Endodermal cell (in vitro differentiated cells): ENCODE measurements around the gene NBPF6. TPM values are rescaled to one million over a fixed set of nuclear protein-coding genes. Genes with fewer than 3 reads are reported as not detected.
"Not testable (repeated sequence)": the region's sequence is repeated elsewhere in the genome, so short reads cannot be mapped to it uniquely, and the experiment has no call there.

Experiments
- DNase-seq: peaks from one replicate; pipeline ENCODE4 v3.0.0-alpha.2; 2017
- H3K27ac ChIP-seq: 2 replicates; pipeline ENCODE4 v1.5.1; 2013; ENCODE audit warnings: mild to moderate bottlenecking, low read depth, low read length, moderate library complexity
- H3K27me3 ChIP-seq: 2 replicates; pipeline ENCODE4 v1.6.1; 2013; ENCODE audit warnings: mild to moderate bottlenecking, low read length, moderate library complexity; ENCODE audit not compliant: insufficient read depth, control insufficient read depth, poor library complexity, severe bottlenecking
- H3K36me3 ChIP-seq: 2 replicates; pipeline ENCODE4 v1.7.0; 2013; ENCODE audit warnings: mild to moderate bottlenecking, low read length, moderate library complexity; ENCODE audit not compliant: control insufficient read depth, insufficient read depth
- H3K4me1 ChIP-seq: one replicate; pipeline ENCODE4 v1.7.0; 2013; ENCODE audit warnings: low read length; ENCODE audit not compliant: control insufficient read depth, insufficient read depth
- H3K4me3 ChIP-seq: 2 replicates; pipeline ENCODE4 v1.5.1; 2013; ENCODE audit warnings: mild to moderate bottlenecking, low read length, moderate library complexity
- H3K9ac ChIP-seq: 2 replicates; pipeline ENCODE4 v1.6.1; 2013; ENCODE audit warnings: mild to moderate bottlenecking, low read length, moderate library complexity; ENCODE audit not compliant: poor library complexity, severe bottlenecking; ENCODE audit errors: extremely low read depth
- H3K9me3 ChIP-seq: 2 replicates; pipeline ENCODE4 v1.6.1; 2013; ENCODE audit warnings: mild to moderate bottlenecking, low read length, moderate library complexity; ENCODE audit not compliant: control insufficient read depth
- H3K27ac Mint-ChIP-seq: 2 replicates; pipeline ENCODE4 v1.8.0; 2020; ENCODE audit warnings: mixed read lengths
- H3K27me3 Mint-ChIP-seq: 2 replicates; pipeline ENCODE4 v1.8.0; 2021; ENCODE audit warnings: mild to moderate bottlenecking, mixed read lengths; ENCODE audit not compliant: insufficient read depth
- H3K36me3 Mint-ChIP-seq: 2 replicates; pipeline ENCODE4 v1.8.0; 2020; ENCODE audit warnings: low read depth, mixed read lengths
- H3K4me1 Mint-ChIP-seq: 2 replicates; pipeline ENCODE4 v1.8.0; 2020; ENCODE audit warnings: mixed read lengths
- H3K4me3 Mint-ChIP-seq: 2 replicates; pipeline ENCODE4 v1.8.0; 2020; ENCODE audit warnings: mild to moderate bottlenecking, moderate library complexity, mixed read lengths
- H3K9me3 Mint-ChIP-seq: 2 replicates; pipeline ENCODE4 v1.8.0; 2020; ENCODE audit warnings: mild to moderate bottlenecking, mixed read lengths
- WGBS, 2 experiments: methylation state at CpG; one replicate each; pipeline versions ENCODE4 v1.1.5 to v1.1.7; 2013; ENCODE audit warnings: missing lambda C conversion rate in 2 of 2, mixed read lengths in 1 of 2; ENCODE audit not compliant: insufficient coverage in 1 of 2, insufficient read length in 1 of 2; 5-methylcytosine and 5-hydroxymethylcytosine counted together
- total RNA-seq, 2 donors: library from RNA; stranded (reverse); fragmentation: NEBNext Ultra II Directional in 1 of 2; extraction: Animal tissue kit (Norgen Biotek cat#: 25700) in 1 of 2; gene quantifications; 2 replicates in 1 of 2; 3 replicates in 1 of 2; pipeline ENCODE4 v1.2.1, GENCODE V29; 2021
- TF ChIP-seq, protein P1 (sequence below): fragments of 200-600 bp; sonication (generic); conservative IDR thresholded peaks from 2 replicates; pipeline ENCODE4 v1.5.0; 2021; ENCODE audit warnings: antibody characterized with exemption, mild to moderate bottlenecking

Gene NBPF6
- total RNA-seq, 2 donors from 2014 or later = not detected

DNA sequence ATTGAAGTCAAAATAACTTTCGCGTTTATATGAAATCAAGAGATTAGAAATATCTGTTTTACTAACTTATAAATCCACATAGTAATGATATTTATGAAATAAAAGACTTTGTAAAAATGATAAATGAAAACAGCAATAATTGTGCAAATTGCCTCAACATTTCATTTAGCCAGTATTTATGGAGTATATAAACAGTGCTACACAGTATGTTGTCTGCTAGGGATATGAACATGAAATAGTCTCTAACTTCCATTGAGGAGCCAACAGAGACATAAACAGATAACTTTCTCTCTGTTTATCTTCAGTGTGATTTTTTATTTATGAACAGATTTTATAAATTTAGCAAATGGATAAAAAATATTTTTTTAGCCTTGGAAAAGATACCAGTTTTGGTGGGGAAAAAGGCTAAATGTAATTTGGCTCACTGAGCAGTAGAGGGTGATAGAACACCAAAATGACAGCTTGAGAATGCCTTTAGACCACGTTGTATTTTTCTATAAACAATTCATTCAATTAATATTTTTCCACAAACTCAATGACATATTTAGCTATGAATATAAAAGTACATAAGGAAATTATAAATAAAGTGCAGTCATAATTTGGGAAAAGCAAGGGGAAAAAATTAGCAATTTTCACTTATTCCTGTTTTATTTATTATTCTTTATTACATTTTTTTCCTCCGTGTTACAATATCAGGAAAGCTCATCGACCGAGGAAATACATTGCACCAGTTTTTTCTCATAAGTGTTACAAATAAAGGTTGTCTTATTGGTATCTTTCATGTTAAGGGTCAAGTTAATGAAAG, 62.3 kb downstream of the NBPF6 start:
- Histone ChIP-seq H3K4me3 (no peak overlapping the region), H3K27me3 (no peaks in the 10 kb centered on the region), H3K9ac (no peak overlapping the region), H3K36me3 (no peaks in the 10 kb centered on the region), H3K4me1 (no peaks in the 10 kb centered on the region), H3K9me3 (peaks cover 17% of the 10 kb centered on the region), H3K27ac (no peak overlapping the region)
- TF ChIP-seq, protein P1, sequence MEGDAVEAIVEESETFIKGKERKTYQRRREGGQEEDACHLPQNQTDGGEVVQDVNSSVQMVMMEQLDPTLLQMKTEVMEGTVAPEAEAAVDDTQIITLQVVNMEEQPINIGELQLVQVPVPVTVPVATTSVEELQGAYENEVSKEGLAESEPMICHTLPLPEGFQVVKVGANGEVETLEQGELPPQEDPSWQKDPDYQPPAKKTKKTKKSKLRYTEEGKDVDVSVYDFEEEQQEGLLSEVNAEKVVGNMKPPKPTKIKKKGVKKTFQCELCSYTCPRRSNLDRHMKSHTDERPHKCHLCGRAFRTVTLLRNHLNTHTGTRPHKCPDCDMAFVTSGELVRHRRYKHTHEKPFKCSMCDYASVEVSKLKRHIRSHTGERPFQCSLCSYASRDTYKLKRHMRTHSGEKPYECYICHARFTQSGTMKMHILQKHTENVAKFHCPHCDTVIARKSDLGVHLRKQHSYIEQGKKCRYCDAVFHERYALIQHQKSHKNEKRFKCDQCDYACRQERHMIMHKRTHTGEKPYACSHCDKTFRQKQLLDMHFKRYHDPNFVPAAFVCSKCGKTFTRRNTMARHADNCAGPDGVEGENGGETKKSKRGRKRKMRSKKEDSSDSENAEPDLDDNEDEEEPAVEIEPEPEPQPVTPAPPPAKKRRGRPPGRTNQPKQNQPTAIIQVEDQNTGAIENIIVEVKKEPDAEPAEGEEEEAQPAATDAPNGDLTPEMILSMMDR = peak; percentile 89
- H3K9me3 Mint-ChIP-seq = peaks cover 11% of the 10 kb centered on the region
- H3K4me1 Mint-ChIP-seq = no peaks in the 10 kb centered on the region
- WGBS, 2 experiments = 65% methylated on average over 4 of the region's 6 CpGs; no CpG with 5 or more reads in 1 of the 2 experiments
- H3K27me3 Mint-ChIP-seq = no peaks in the 10 kb centered on the region
- no peak overlapping the region for H3K4me3 Mint-ChIP-seq
- H3K27ac Mint-ChIP-seq = no peak overlapping the region
- DNase-seq = no peak
- no peaks in the 10 kb centered on the region for H3K36me3 Mint-ChIP-seq

DNA sequence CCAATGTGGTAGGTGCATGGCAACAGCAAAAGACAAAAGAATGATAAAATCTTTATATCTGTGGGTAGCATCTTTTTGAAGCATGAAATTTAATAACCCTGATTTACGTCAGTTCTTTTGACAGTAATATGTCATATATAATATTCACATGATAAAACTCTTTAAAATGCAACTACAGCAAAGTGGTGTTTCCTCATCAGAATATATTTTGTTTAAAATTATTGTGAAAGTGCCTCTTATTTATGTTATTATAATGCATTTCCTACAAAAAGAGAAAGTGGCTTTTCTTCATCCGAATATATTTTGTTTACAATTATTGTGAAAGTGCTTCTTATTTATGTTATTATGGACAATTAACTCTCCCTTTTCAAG, 62.9 kb downstream of the NBPF6 start:
- Mint-ChIP-seq H3K9me3 (peaks cover 11% of the 10 kb centered on the region), H3K36me3 (no peaks in the 10 kb centered on the region), H3K4me3 (no peak overlapping the region), H3K27ac (no peak overlapping the region), H3K4me1 (no peaks in the 10 kb centered on the region), H3K27me3 (no peaks in the 10 kb centered on the region)
- Histone ChIP-seq H3K9me3 (peaks cover 17% of the 10 kb centered on the region), H3K4me1 (no peaks in the 10 kb centered on the region), H3K36me3 (no peaks in the 10 kb centered on the region), H3K27me3 (no peaks in the 10 kb centered on the region), H3K27ac (no peak overlapping the region), H3K4me3 (no peak overlapping the region), H3K9ac (no peak overlapping the region)
- WGBS, 2 experiments = 86% methylated on average over 1 of the region's 2 CpGs; no CpG with 5 or more reads in 1 of the 2 experiments
- no peak for DNase-seq
- TF ChIP-seq, protein P1 = no peak

DNA sequence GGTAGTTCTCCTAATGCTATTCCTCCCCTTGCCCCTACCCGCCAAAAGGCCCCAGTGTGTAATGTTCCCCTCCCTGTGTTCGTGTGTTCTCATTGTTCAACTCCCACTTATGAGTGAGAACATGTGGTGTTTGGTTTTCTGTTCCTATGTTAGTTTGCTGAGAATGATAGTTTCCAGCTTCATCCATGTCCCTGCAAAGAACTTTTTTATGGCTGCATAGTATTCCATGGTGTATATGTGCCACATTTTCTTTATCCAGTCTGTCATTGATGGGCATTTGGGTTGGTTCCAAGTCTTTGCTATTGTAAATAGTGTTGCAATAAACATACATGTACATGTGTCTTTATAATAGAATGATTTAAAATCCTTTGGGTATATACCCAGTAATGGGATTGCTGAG, 63.8 kb downstream of the NBPF6 start:
- H3K4me3 ChIP-seq, H3K36me3 Mint-ChIP-seq, H3K27me3 ChIP-seq, DNase-seq, H3K4me1 ChIP-seq, H3K9ac ChIP-seq, H3K4me3 Mint-ChIP-seq, H3K27ac ChIP-seq, H3K27ac Mint-ChIP-seq, H3K36me3 ChIP-seq, H3K4me1 Mint-ChIP-seq, H3K27me3 Mint-ChIP-seq: not testable (repeated sequence)
- peaks cover 17% of the 10 kb centered on the region for H3K9me3 ChIP-seq
- peaks cover 11% of the 10 kb centered on the region for H3K9me3 Mint-ChIP-seq
- 100% methylated on average over 2 of the region's 2 CpGs; no CpG with 5 or more reads in 1 of the 2 experiments for WGBS, 2 experiments

DNA sequence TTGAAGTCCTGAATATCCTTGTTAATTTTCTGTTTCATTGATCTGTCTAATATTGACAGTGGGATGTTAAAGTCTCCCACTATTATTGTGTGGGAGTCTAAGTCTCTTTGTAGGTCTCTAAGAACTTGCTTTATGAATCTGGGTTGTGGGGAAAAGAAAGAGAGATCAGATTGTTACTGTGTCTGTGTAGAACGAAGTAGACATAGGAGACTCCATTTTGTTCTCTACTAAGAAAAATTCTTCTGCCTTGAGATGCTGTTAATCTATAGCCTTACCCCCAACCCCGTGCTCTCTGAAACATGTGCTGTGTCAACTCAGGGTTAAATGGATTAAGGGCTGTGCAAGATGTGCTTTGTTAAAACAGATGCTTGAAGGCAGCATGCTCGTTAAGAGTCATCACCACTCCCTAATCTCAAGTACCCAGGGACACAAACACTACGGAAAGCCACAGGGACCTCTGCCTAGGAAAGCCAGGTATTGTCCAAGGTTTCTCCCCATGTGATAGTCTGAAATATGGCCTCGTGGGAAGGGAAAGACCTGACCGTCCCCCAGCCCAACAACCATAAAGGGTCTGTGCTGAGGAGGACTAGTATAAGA, 67.3 kb downstream of the NBPF6 start:
- H3K36me3 Mint-ChIP-seq, H3K27me3 Mint-ChIP-seq, H3K9me3 ChIP-seq, DNase-seq, H3K4me3 ChIP-seq, H3K4me3 Mint-ChIP-seq, H3K9me3 Mint-ChIP-seq, H3K27me3 ChIP-seq, H3K27ac ChIP-seq, H3K36me3 ChIP-seq, H3K4me1 Mint-ChIP-seq, H3K27ac Mint-ChIP-seq, H3K9ac ChIP-seq, H3K4me1 ChIP-seq: not testable (repeated sequence)
- 72 to 100% methylated on average over 1 to 4 of the region's 6 CpGs for WGBS, 2 experiments
